ENCODE results near the gene PLXNB3.

The PLXNB3 gene

DNA sequence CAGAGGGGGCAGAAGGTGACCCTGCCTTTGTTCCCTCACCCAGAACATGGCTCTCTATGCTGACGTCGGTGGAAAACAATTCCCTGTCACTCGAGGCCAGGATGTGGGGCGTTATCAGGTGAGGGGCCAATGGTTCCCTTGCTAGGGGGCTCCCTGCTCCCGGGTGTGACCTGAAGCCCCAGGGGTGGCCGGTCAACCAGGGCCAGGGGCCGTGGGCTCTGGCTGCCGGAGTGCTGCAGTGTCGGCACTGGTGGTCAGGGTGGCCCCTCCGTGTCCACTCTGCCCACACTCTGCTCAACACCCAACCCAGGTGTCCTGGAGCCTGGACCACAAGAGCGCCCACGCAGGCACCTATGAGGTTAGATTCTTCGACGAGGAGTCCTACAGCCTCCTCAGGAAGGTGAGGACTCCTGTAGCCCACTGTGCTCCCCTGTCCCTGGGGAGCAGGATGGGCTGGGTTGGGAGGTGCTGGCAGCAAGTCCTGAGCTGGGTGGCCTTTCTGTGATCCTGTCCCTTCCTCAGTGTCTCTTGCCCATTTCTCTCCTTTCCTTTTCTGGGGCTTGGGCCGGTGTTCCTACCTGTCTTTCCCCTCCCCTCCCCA, 33.5 kb downstream of the PLXNB3 start:
- H3K36me3 ChIP-seq (ENCODE audit: control insufficient read depth, insufficient read depth, low read length) = no peaks in the 10 kb centered on the region
- H3K4me1 ChIP-seq = no peaks in the 10 kb centered on the region
- no peak overlapping the region for H3K27ac ChIP-seq
- no peaks in the 10 kb centered on the region for H3K27me3 ChIP-seq (ENCODE audit: control insufficient read depth, insufficient read depth, low read length)
- TF ChIP-seq, protein P1, sequence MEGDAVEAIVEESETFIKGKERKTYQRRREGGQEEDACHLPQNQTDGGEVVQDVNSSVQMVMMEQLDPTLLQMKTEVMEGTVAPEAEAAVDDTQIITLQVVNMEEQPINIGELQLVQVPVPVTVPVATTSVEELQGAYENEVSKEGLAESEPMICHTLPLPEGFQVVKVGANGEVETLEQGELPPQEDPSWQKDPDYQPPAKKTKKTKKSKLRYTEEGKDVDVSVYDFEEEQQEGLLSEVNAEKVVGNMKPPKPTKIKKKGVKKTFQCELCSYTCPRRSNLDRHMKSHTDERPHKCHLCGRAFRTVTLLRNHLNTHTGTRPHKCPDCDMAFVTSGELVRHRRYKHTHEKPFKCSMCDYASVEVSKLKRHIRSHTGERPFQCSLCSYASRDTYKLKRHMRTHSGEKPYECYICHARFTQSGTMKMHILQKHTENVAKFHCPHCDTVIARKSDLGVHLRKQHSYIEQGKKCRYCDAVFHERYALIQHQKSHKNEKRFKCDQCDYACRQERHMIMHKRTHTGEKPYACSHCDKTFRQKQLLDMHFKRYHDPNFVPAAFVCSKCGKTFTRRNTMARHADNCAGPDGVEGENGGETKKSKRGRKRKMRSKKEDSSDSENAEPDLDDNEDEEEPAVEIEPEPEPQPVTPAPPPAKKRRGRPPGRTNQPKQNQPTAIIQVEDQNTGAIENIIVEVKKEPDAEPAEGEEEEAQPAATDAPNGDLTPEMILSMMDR (IDR thresholded peaks at IDR 0.05) = no peak
- H2AFZ ChIP-seq = no peak overlapping the region
- H3K4me2 ChIP-seq (ENCODE audit: low read length) = no peak overlapping the region
- peaks cover 6% of the 10 kb centered on the region for H3K79me2 ChIP-seq
- no peaks in the 10 kb centered on the region for H3K9me3 ChIP-seq (ENCODE audit: control insufficient read depth, low read length)
- no peak overlapping the region for H3K9ac ChIP-seq
- no peak overlapping the region for H3K4me3 ChIP-seq (ENCODE audit: low read depth, low read length)

DNA sequence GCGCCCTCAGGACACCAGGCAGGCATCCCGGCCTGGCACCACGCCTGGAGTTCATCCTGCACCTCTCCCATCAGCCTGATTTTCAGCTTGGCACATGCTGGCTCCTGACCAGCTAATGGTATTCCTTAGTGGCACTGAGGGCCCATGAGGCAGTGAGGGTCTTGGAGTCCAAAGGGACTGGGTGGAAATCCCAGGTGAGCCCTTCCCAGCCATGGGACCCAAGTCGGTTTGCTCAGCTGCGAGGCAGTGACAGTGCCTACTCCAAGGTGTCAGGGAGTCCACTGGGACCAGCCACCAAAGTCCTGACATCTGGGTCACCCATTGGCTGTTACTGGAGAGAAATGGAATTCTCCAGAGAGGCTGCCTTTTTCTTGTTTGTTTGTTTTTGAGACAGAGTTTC, 35.3 kb downstream of the PLXNB3 start:
- Histone ChIP-seq H3K27ac (no peak overlapping the region), H3K79me2 (no peaks in the 10 kb centered on the region), H3K4me3 (ENCODE audit: low read depth, low read length) (no peak overlapping the region), H3K4me2 (ENCODE audit: low read length) (no peak overlapping the region), H3K9me3 (ENCODE audit: control insufficient read depth, low read length) (no peaks in the 10 kb centered on the region), H3K9ac (no peak overlapping the region), H3K4me1 (no peaks in the 10 kb centered on the region), H3K36me3 (ENCODE audit: control insufficient read depth, insufficient read depth, low read length) (no peaks in the 10 kb centered on the region), H3K27me3 (ENCODE audit: control insufficient read depth, insufficient read depth, low read length) (no peaks in the 10 kb centered on the region), H2AFZ (no peak overlapping the region)
- TF ChIP-seq, protein P1 (IDR thresholded peaks at IDR 0.05) = no peak

DNA sequence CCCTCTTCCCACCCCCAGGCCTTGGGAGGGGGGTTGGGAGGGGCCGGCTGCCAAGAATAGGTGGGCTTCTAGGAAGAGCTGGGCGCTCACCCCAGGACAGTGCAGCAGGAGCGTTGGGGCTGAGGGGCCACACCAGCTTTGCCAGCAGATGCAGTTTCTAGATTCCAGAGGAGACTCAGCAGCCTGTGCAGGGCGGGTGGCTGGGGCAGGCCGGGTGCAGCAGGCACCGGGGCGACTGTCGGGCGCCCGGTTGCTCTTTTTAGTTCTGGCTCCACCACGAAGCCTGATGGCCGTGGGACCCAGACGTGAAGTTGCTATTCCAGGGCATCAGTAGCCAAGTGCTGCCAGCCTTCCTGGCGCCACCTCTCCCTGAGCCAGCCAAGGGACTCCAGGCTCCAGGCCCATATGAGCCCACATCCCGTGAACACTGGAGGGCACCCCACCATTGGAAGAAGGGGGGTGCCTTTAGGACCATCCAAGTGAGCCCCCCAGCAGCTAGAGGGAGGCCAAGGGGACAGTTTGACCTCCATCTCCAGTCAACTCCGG, 36.2 kb downstream of the PLXNB3 start:
- H3K27ac ChIP-seq = no peak overlapping the region
- H3K4me2 ChIP-seq (ENCODE audit: low read length) = no peak overlapping the region
- no peaks in the 10 kb centered on the region for H3K36me3 ChIP-seq (ENCODE audit: control insufficient read depth, insufficient read depth, low read length)
- no peaks in the 10 kb centered on the region for H3K79me2 ChIP-seq
- no peaks in the 10 kb centered on the region for H3K9me3 ChIP-seq (ENCODE audit: control insufficient read depth, low read length)
- TF ChIP-seq, protein P1 (IDR thresholded peaks at IDR 0.05) = no peak
- H3K4me3 ChIP-seq (ENCODE audit: low read depth, low read length) = no peak overlapping the region
- no peaks in the 10 kb centered on the region for H3K4me1 ChIP-seq
- H3K9ac ChIP-seq = no peak overlapping the region
- H3K27me3 ChIP-seq (ENCODE audit: control insufficient read depth, insufficient read depth, low read length) = no peaks in the 10 kb centered on the region
- no peak overlapping the region for H2AFZ ChIP-seq

DNA sequence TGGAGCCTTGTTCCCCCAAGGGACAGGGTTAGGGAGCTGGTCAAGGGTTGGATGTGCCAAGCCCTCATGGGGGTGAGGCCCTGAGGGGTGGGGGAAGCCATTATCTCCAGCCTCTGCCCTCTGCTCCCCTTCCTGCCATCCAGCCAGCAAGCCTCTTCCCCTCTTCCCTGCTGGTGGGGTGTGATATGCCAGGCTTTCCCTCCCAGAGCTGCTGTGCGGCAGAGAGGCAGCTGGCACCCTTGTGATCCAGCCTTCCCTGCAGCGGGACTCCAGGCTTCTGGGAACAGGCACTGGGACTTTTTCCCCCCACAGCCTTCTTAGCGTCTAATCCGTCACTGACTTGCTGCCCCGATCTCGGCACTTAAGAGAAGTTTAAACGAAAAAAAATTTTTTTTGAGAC, 36.7 kb downstream of the PLXNB3 start:
- Histone ChIP-seq H3K79me2 (no peaks in the 10 kb centered on the region), H3K27ac (no peak overlapping the region), H3K27me3 (ENCODE audit: control insufficient read depth, insufficient read depth, low read length) (no peaks in the 10 kb centered on the region)

More for the DNA sequence above, 36.7 kb downstream of the PLXNB3 start:
- TF ChIP-seq, protein P1 (IDR thresholded peaks at IDR 0.05) = no peak
- no peaks in the 10 kb centered on the region for H3K9me3 ChIP-seq (ENCODE audit: control insufficient read depth, low read length)
- no peak overlapping the region for H3K4me2 ChIP-seq (ENCODE audit: low read length)
- no peaks in the 10 kb centered on the region for H3K4me1 ChIP-seq
- H3K9ac ChIP-seq = no peak overlapping the region
- no peak overlapping the region for H3K4me3 ChIP-seq (ENCODE audit: low read depth, low read length)
- no peaks in the 10 kb centered on the region for H3K36me3 ChIP-seq (ENCODE audit: control insufficient read depth, insufficient read depth, low read length)
- H2AFZ ChIP-seq = no peak overlapping the region

All from parathyroid adenoma (tissue), 2 donors.